ENCODE results near the gene RARA. TPM values are rescaled to one million over a fixed set of nuclear protein-coding genes. Genes with fewer than 3 reads are reported as not detected.
"Not testable (repeated sequence)": the region's sequence is repeated elsewhere in the genome, so short reads cannot be mapped to it uniquely, and the experiment has no call there.

Gene RARA
- polyA plus RNA-seq, 3 donors from 2014 or later = 4.6 to 12.1 (median 4.6) TPM

DNA sequence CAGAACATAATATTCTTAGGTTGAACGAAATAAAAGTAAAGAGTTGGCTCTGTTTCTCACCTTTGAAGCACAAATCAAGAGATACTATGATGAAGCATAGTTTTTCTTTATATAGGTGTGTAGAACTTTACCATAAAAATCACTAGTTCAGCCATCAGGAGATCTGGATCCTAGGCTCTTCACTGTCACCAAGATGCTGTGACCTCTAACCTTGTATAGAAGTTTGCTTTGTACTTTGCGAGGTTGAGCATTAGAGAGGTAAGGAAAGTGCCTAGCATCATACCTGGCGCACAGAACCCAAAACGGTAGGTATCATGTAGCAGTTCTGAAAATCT lies 21.9 kb upstream of the RARA start:
- DNase-seq = no peak
- Mint-ChIP-seq H3K9me3 (no peaks in the 10 kb centered on the region), H3K27ac (peak overlapping the region; percentile 8 to 94 (median 86)), H3K36me3 (peaks cover 2 to 5% (median 2%) of the 10 kb centered on the region in 3 donors), H3K4me3 (peak overlapping the region in 4 of 5 donors; percentile 93 to 99 (median 96)), H3K4me1 (peaks cover 30 to 35% of the 10 kb centered on the region in 2 donors), H3K27me3 (ENCODE audit: low read depth in 3 of 3) (peaks cover 6 to 8% (median 7%) of the 10 kb centered on the region in 3 donors)

DNA sequence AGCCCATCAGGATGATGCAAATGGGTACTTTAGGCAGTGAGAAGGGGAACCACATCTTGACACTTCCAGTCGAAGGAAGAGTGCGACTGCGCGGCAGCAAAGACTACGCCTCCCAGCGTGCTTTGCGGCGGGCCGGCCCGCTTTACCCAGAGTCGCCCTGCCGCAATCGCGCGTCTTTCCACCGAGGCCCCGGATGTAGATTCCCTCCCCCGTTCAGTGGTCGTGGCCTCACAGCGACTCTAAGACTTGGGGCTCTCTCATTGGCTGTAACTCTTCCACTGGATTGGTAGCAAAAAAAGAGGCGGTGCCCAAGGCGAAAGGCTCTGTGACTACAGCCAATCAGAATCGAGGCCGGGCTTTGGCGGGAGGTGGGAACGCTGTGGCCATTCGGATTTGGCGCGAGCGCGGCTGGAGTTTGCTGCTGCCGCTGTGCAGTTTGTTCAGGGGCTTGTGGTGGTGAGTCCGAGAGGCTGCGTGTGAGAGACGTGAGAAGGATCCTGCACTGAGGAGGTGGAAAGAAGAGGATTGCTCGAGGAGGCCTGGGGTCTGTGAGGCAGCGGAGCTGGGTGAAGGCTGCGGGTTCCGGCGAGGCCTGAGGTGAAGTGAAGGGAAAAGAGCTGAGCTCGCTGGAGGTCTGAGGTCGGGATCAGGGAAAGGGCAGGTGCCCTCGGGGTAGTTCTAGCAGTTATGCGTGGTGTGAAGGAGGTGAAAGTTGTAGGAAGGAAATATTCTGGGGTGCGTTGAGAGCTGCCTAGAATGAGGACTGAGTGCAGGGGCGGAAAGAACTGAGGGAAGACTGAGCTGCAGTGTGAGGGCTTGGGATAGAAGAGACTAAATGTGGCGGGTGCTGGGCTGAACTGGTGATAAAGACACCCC lies 21.2 kb upstream of the RARA start, which contains the start of gene CDC6:
Gene CDC6 (plus strand): TSS at position 386 of the 876 bp plus-strand sequence. CDS start 1,542 bp downstream, outside the sequence.
- Mint-ChIP-seq H3K4me1 (peaks cover 30 to 35% of the 10 kb centered on the region in 2 donors), H3K9me3 (no peaks in the 10 kb centered on the region), H3K36me3 (peaks cover 0 to 5% (median 0%) of the 10 kb centered on the region in 3 donors), H3K27ac (peak within 1 kb of the TSS; percentile 79 to 94 (median 92)), H3K27me3 (ENCODE audit: low read depth in 3 of 3) (peaks cover 6 to 8% (median 7%) of the 10 kb centered on the region in 3 donors), H3K4me3 (peak within 1 kb of the TSS; percentile 91 to 99 (median 95))
- peak; percentile 98 for DNase-seq

DNA sequence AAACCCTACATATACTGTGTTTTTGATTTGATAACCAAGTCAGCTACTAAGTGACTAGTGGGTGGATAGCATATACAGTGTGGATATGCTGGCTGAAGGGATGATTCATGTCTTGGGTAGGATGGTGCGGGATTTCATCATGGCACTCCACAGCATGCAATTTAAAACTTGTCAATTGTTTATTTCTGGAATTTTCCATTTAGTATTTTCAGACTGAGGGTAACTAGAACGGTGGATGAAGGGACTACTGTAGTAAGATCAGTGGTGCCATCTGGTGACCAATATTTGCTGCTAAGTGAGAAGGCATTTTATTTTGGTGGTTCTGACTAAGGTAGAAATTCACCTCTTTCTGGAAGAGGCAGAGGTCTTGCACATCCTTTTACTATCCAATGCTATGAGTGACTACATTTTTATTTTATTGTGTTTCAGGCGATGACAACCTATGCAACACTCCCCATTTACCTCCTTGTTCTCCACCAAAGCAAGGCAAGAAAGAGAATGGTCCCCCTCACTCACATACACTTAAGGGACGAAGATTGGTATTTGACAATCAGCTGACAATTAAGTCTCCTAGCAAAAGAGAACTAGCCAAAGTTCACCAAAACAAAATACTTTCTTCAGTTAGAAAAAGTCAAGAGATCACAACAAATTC lies 18.2 kb upstream of the RARA start:
- Mint-ChIP-seq H3K4me3 (no peak overlapping the region), H3K9me3 (no peaks in the 10 kb centered on the region), H3K36me3 (peaks cover under 1 to 6% (median 4%) of the 10 kb centered on the region in 3 donors), H3K27ac (no peak overlapping the region), H3K27me3 (ENCODE audit: low read depth in 3 of 3) (peaks cover 5 to 8% (median 6%) of the 10 kb centered on the region in 3 donors), H3K4me1 (peaks cover 18 to 22% of the 10 kb centered on the region in 2 donors)
- peak in 1 of 3 donors; percentile 19 for DNase-seq

DNA sequence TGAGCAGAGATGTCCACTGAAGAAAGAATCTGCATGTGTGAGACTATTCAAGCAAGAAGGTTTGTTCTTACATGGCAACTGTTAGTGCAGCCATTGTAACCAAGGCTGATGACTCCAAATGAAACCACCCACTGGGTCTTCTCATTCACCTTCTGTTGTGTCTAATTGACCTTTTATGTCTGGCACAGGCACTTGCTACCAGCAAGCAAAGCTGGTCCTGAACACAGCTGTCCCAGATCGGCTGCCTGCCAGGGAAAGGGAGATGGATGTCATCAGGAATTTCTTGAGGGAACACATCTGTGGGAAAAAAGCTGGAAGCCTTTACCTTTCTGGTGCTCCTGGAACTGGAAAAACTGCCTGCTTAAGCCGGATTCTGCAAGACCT lies 17.7 kb upstream of the RARA start:
- no peaks in the 10 kb centered on the region for H3K9me3 Mint-ChIP-seq
- DNase-seq = no peak
- peaks cover 18 to 22% of the 10 kb centered on the region in 2 donors for H3K4me1 Mint-ChIP-seq
- no peak overlapping the region for H3K27ac Mint-ChIP-seq
- peaks cover 3 to 9% (median 4%) of the 10 kb centered on the region in 3 donors for H3K36me3 Mint-ChIP-seq
- H3K4me3 Mint-ChIP-seq = no peak overlapping the region
- peaks cover 5 to 8% (median 6%) of the 10 kb centered on the region in 3 donors for H3K27me3 Mint-ChIP-seq (ENCODE audit: low read depth in 3 of 3)

DNA sequence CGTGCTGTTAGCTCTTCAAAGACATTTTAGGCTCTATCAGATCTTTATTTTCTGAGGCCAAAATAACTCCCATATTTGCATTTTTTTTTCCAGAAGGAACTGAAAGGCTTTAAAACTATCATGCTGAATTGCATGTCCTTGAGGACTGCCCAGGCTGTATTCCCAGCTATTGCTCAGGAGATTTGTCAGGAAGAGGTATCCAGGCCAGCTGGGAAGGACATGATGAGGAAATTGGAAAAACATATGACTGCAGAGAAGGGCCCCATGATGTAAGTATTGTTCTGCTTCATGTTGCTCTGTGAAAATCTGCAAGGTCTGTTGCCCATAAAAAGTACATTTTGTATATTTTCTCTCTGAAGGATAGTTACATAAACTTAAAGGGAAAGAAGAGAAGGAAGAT lies 15.6 kb upstream of the RARA start:
- H3K27me3 Mint-ChIP-seq (ENCODE audit: low read depth in 3 of 3) = peaks cover 0 to 2% (median 0%) of the 10 kb centered on the region in 3 donors
- no peak for DNase-seq
- H3K4me3 Mint-ChIP-seq = no peak overlapping the region
- no peak overlapping the region for H3K27ac Mint-ChIP-seq
- no peaks in the 10 kb centered on the region for H3K9me3 Mint-ChIP-seq
- H3K36me3 Mint-ChIP-seq = peaks cover 3 to 16% (median 4%) of the 10 kb centered on the region in 3 donors
- H3K4me1 Mint-ChIP-seq = peaks cover 6 to 7% of the 10 kb centered on the region in 2 donors

DNA sequence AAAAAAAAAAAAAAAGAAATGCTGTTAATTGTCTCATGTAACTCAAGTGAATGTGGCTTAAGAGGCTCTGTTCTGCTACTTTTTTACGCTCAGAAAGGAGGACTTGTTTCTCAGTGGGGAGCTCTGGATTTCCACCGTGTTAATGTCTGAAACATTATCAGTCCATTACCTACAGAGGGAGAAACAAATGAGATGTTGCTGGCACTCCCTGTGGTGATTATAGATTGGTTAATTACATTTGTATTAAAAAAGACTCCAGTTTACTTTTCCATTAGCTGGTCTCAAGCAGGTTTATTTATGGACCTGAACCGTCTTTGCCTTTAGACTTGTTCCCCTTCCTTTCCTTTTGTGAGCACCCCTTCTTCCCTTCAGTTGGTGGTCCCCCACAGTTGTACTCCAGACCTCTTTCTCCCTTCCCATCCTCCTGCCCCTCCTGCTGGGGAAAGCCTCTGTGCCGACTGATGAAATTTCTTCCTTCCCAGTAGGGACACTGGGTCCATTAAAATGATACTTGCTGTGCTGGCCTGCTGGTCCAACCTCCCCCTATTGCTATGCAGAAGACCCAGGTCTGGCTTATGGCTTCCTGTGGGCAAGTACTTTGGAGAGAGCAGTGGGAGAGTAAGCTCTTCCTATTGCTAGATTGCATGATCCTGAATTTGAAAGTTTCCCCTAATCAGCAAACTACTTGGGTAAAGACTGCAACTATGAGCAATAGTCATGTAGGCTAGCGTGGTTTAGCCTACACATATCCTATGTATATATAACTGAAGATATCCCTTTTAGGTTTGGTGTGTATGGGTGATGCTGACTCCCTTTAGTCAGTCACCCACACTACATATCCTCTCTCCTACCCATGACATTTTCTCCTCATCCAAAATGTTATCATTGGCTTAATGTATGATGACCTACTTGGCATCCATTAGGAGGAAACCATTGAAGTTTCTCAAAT lies 13.2 kb upstream of the RARA start:
- Mint-ChIP-seq H3K27me3 (ENCODE audit: low read depth in 3 of 3) (no peaks in the 10 kb centered on the region), H3K27ac (peak overlapping the region in 1 of 6 donors; percentile 36), H3K4me3 (no peak overlapping the region), H3K4me1 (no peaks in the 10 kb centered on the region), H3K36me3 (peaks cover 3 to 15% (median 4%) of the 10 kb centered on the region in 3 donors), H3K9me3 (no peaks in the 10 kb centered on the region)
- no peak for DNase-seq

DNA sequence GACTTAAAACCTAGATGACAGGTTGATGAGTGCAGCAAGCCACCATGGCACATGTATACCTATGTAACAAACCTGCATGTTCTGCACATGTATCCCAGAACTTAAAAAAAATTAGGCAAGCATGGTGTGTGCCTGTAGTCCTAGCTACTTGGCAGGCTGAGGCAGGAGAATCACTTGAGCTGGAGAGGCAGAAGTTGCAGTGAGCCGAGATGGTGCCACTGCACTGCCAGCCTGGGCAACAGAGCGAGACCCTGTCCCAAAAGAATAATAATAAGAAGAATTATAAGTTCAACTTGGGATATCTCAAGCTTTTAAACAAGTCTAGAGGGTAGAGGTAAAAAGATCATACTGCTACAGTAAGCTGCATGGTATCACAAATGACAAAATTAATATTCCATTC lies 11.5 kb upstream of the RARA start:
- Mint-ChIP-seq H3K27me3 (ENCODE audit: low read depth in 3 of 3) (peaks cover 0 to 1% (median 0%) of the 10 kb centered on the region in 3 donors), H3K4me3 (no peak overlapping the region), H3K9me3 (no peaks in the 10 kb centered on the region), H3K27ac (no peak overlapping the region), H3K4me1 (no peaks in the 10 kb centered on the region), H3K36me3 (peaks cover 3 to 11% (median 4%) of the 10 kb centered on the region in 3 donors)
- DNase-seq = no peak

DNA sequence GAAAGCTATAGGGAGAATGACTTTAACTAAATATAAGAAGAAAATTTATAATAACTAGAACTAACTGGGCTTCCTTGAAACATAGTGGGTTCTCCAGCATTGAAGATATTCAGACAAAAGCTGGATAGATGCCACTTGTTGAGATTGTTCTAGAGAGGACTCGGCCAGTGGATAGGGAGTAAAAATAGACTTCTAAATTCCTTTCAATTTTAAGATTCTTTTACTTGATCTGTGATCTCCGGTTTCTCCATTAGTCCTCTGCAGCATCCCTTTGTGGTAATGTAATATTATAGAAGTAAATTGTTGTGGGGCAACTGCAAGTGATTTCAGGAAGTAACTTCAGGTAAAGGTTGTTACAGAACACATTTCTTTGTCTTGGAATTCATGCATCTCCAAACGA lies 10.3 kb upstream of the RARA start:
- peaks cover 0 to 3% (median 0%) of the 10 kb centered on the region in 3 donors for H3K27me3 Mint-ChIP-seq (ENCODE audit: low read depth in 3 of 3)
- no peak overlapping the region for H3K27ac Mint-ChIP-seq

DNA sequence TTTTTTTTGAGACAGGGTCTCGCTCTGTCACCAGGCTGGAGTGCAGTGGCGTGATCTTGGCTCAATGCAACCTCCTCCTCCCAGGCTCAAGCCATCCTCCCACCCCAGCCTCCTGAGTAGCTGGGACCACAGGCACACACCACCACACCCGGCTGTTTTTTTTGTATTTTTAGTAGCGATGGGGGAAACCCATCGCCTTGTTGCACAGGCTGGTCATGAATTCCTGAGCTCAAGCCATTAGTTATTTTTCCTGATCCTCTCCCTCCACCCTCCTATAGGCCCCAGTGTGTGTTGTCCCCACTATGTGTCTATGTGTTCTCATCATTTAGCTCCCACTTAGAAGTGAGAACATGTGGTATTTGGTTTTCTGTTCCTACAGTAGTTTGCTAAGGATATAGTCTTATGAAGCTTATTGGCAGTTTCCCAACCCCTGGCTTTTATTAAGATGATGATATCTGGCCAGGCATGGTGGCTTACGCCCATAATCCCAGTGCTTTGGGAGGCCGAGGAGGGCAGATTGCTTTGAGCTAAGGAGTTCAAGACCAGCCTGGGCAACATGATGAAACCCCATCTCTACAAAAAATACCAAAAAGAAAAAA lies 9.7 kb upstream of the RARA start:
- H3K4me1 Mint-ChIP-seq; H3K9me3 Mint-ChIP-seq; H3K27ac Mint-ChIP-seq; H3K27me3 Mint-ChIP-seq (ENCODE audit: low read depth in 3 of 3); H3K4me3 Mint-ChIP-seq; DNase-seq: not testable (repeated sequence)
- peaks cover 0 to 11% (median 3%) of the 10 kb centered on the region in 3 donors for H3K36me3 Mint-ChIP-seq

More for the DNA sequence above, 10.3 kb upstream of the RARA start:
- Mint-ChIP-seq H3K4me1 (peaks cover 2 to 9% of the 10 kb centered on the region in 2 donors), H3K36me3 (peaks cover 0 to 11% (median 3%) of the 10 kb centered on the region in 3 donors), H3K9me3 (no peaks in the 10 kb centered on the region), H3K4me3 (no peak overlapping the region)
- no peak for DNase-seq

DNA sequence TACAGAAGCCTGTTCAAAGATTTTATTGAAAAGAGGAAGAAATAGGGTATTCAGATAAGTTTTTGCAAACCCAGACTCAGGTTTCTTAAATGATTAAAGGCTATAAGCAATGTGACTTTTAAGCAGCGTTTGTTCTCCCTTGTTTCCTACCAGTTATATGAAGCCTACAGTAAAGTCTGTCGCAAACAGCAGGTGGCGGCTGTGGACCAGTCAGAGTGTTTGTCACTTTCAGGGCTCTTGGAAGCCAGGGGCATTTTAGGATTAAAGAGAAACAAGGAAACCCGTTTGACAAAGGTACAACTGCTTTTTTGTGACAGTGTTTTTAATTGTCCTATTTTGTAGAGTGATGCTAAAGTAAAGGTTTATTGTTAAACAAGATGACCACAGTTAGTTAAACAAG lies 7.7 kb upstream of the RARA start:
- H3K9me3 Mint-ChIP-seq = no peaks in the 10 kb centered on the region
- peaks cover 5 to 9% of the 10 kb centered on the region in 2 donors for H3K4me1 Mint-ChIP-seq
- peaks cover 0 to 7% (median 0%) of the 10 kb centered on the region in 3 donors for H3K36me3 Mint-ChIP-seq
- H3K27ac Mint-ChIP-seq = no peak overlapping the region
- DNase-seq = no peak
- no peak overlapping the region for H3K4me3 Mint-ChIP-seq
- peaks cover 0 to 3% (median 0%) of the 10 kb centered on the region in 3 donors for H3K27me3 Mint-ChIP-seq (ENCODE audit: low read depth in 3 of 3)

DNA sequence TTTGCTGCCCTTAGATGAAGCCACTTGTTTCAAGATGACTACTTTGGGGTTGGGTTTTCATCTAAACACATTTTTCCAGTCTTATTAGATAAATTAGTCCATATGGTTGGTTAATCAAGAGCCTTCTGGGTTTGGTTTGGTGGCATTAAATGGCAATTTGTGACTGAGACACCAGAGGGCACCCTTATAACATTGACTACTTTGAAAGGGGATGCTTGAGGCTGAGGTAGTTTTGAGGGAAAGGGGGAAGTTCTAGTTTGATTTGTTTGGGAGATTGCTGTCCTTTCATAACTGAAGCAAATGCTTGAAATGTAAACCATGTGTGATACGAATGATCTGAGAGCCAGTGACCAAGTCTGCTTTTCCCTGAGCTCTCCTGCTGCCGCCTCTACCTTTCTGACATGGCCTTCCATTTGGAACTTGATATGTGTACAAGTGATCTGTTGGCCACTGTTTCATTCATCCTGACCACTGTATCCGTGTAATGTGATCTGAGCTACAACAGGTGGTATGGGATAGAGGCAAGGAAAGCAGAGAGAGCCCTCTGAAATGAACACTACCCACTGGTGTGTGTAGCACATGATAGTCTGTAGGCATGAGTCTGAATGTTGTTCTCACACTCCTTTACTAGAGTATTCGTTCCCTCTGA lies 5.8 kb upstream of the RARA start:
- peak; percentile 62 to 64 (median 64) for DNase-seq
- Mint-ChIP-seq H3K27me3 (ENCODE audit: low read depth in 3 of 3) (peaks cover 0 to 3% (median 0%) of the 10 kb centered on the region in 3 donors), H3K4me3 (no peak overlapping the region), H3K27ac (peak overlapping the region in 4 of 6 donors; percentile 5 to 76 (median 48)), H3K4me1 (peaks cover 7 to 9% of the 10 kb centered on the region in 2 donors), H3K36me3 (no peaks in the 10 kb centered on the region), H3K9me3 (no peaks in the 10 kb centered on the region)

DNA sequence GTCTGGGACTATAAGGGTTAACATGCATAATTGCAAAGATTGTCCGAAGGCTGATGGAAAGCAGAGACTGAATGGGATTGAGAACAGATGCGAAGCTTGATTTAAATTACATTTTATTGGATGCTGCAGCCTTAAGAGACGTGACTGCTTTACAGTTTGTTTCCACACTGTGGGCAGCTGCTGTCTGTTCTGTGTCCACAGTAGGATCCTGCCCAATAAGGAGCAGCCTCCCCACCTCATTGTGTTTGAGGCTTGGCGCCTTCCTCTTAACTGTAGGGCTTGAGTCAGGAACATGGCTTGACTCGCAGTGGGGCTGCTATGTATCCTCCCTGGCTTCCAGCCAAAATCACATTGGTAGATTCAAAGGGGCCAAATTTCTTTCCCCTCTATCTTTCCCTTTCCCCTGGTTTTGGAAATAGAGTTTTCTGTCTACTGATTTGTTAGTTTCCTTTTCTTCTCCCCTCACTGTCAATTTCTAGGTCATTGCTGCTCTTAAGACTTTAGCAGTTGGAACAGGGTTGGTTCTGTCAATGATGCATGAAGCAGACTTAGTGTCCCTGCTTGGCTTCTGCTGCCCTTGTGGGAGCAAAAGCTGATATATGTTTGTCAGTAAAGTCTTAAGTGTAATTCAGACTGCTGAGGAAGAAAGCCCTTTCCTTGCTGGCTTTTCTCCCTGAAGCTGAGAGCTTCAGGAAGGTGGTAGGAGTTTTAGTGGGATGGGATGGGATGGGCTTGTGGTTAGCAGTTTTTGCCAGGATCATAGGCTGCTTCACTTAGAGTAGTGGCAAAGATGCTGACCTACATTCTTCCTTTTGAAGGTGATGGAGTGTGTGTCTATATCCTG lies 5.0 kb upstream of the RARA start:
- Mint-ChIP-seq H3K36me3 (no peaks in the 10 kb centered on the region), H3K27ac (peak overlapping the region in 3 of 6 donors; percentile 42 to 73 (median 62)), H3K4me1 (peaks cover 7 to 9% of the 10 kb centered on the region in 2 donors), H3K9me3 (no peaks in the 10 kb centered on the region), H3K4me3 (no peak overlapping the region), H3K27me3 (ENCODE audit: low read depth in 3 of 3) (peaks cover 0 to 3% (median 0%) of the 10 kb centered on the region in 3 donors)
- no peak for DNase-seq
